HG03432 (cell line): ENCODE data around the gene SMOC2.
"Not testable (repeated sequence)": the region's sequence is repeated elsewhere in the genome, so short reads cannot be mapped to it uniquely, and the experiment has no call there.

Source experiments
- ATAC-seq: cut with Tn5 transposase; IDR thresholded peaks from one replicate; pipeline ENCODE4 v1.9.1; 2021; ENCODE audit warnings: mild to moderate bottlenecking, moderate library complexity; ENCODE audit not compliant: unreplicated experiment

SMOC2 gene

DNA sequence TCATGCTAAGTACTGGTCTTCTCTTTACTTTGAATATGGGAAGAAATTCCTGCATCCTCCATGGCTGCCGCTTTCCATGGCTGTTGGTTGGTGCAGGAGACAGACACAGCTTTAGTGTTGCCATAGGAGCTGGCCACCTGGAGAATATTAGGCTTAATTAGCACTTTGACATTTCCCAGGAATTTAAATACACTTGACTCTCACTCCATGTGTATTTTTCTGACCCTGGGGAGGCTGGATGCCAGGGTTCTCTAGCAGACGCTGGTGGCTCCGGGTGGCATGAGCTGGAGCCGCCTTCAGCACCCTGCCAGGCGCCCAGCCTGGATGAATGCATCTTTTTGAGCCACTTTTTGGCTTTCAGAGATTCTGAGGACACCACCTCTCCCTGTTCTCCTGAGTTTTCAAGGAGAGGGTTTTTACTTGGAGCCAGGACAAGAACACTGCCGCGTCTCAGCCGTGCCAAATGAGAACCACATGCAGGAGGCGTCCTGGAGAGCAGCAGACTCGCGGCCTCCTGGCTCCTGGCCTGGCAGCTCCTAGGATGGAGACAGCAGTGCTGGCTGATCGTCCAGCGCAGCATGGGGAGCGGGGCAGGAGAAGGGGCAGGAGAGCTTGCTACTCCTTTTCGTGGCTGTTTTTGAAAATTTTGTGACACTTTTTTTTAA lies 258.8 kb downstream of the SMOC2 start:
- ATAC-seq, result no peak

DNA sequence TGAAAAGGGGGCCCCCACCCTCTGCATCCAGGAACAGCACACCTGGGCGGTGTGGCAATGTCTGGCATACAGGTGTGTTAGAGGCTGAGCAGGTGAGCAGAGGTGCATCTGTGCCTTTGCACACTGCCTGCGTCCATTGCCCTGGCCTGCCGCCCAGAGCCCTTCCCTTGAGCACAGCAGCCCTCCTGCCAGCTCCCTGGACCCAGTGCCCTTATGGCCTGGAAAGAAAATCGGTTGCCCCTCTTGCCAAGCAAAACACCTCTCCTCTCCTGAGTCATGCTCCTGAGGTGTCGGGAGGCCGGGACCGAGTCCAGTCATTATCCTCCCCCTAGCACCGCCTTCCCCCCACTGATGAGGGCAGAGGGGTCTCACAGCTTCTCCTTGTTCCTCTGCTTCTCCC lies 259.9 kb downstream of the SMOC2 start:
- no peak for ATAC-seq

DNA sequence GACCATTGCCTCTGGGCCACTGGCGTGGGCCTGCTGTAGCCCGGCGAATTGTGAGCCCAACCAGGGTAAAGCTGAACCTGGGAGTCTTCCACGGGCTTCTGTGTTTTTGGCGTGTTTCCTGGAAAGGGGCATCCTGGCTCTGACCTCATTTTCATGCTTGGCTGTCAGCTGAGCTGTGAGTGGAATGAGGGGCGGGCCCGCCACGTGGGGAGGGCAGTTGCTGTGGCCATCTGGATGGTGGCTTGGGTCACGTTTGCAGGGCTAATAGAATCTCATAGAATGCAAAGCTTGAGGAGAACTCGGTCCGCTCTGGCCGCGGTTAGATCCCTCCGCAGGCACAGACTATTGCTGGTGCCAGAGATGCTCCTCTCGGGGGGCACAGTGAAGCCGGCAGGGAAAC lies 263.0 kb downstream of the SMOC2 start:
- no peak for ATAC-seq

DNA sequence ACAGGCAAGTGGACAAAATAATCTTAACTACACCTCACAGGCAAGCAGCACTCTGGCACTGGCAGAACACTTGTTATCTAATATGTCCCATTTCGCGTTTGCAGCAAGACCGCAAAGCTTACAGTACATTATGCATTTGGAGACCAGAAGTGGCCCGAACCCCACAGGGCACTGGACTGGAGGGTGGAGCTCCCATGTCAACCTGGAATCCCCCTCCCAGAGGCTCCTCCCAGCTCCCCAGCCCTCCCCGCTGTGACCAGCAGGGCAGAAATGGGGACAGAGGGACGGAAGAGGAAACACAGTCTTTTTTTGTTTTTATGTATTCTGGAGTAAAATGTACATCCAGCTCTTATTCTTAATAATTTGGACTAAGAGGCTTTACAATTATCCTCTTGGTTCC lies 263.7 kb downstream of the SMOC2 start:
- ATAC-seq, result no peak

DNA sequence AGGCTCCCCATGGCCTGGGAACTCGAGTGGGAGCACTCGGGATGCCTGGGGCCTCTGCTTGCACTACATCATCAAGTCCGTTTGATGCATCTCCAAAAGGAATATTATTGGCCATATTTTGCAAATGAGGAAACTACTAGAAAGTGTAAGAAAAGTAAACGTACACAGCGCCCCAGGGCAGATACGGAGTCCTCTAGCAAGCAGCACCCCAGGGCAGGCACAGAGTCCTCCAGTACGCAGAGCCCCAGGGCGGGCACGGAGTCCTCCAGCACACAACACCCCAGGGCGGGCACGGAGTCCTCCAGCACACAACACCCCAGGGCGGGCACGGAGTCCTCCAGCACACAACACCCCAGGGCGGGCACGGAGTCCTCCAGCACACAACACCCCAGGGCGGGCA lies 264.3 kb downstream of the SMOC2 start:
- ATAC-seq, result not testable (repeated sequence)

DNA sequence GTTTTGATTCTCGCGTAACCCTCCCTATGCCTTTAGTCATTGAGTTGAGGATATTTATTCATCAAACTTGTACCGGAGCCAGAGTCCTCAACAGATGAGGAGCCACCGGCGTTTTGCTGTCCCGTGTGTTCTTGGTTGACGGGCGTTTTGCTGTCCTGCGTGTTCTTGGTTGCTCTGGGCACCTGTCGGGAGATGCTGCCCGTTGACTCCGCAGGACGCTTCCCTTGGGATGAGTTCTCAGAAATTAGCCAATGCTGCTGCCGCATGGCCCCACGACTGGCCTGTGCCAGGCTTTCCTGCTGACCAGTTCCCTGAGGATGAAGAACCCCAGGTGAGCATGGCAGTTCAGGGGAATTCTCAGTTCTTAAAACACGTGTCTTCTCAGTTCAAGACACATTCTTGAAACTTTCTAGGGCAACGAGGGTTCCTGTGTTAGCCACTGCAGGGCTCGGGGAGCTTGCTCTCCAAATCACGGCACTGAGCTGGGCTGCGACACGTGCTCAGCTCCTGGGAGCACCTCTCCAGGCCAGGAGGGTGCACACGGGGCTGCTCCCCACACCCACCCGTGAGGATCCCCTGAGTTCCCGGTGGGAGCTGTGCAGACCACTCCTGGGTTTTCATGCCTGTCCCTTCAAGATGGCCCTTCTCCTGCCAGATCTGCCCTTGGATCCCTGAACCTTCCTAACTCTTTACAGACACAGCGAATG lies 265.6 kb downstream of the SMOC2 start:
- no peak for ATAC-seq

DNA sequence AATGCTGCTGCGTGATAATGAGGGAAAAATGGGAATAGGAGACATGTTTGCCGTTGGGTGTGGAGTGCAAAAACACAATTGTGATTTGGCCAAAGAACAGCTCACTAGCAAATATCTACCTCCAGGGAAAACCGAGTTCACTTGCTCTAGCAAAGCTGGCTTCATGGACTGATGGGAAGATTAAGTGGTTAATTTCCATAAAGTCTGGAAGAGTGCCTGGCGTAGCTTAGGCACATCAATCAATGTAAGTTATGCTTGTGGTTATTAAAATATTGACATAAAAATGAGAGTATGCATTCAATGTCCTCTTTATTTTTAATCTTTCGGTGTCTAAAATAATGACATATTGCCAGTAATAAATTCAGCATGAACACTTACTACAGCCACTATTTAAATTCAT lies 267.5 kb downstream of the SMOC2 start:
- ATAC-seq, result no peak

DNA sequence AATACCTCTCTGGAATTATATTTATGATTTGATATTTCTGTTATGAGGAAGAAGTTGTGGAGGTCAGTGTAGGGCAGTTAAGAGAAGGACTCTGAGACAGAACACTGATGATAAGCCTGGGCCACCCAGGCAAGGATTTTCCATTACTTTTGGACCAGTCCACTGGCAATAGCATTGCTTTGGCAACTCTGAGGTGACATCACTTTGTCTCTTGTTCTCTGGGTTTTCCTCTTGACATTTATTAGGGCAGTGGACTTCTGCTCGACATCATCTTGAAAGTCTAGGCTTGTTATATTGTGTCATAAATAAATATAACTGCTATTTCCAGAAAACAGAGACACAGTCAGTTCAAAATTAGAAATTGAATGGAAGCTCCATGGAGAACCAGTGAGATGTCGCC lies 268.0 kb downstream of the SMOC2 start:
- ATAC-seq, result no peak

DNA sequence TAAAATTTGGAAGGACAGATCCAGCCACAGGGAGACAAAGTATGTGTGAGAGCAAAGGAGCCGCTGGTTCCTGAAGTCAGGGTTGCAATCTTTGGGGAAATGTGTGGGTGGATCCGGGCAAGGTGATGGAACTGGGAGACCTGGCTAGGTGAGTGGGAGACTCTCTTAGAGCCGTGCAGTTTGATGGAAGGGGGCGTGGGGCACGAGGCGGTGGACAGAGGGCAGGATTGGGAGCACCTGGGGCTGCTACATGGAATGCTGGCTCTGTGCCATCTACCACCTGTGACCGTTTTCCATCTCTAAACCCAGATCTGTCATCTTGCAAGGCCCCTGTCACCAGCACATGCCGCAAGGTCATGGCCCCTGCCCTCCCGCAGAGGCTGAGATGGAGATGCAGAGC lies 268.4 kb downstream of the SMOC2 start:
- no peak for ATAC-seq

DNA sequence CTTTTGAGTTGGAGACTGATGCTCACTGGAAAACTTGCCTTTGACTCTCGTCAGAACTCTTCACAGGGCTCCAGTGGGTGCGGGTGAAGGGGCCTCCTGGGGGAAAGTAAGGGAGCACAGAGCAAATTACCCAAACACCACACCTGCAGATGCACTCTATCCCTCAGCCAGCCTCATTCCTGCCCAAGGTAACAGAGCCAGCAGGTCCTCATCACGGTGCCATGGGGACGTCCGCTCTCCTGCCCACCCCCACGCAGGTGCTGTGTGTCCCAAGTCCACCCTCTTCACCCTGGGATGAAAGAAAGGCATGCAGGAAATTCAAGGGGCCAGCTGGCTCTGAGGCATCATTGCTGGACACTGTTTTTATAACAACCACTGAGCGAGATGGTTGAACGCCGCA lies 269.0 kb downstream of the SMOC2 start:
- ATAC-seq, result no peak

DNA sequence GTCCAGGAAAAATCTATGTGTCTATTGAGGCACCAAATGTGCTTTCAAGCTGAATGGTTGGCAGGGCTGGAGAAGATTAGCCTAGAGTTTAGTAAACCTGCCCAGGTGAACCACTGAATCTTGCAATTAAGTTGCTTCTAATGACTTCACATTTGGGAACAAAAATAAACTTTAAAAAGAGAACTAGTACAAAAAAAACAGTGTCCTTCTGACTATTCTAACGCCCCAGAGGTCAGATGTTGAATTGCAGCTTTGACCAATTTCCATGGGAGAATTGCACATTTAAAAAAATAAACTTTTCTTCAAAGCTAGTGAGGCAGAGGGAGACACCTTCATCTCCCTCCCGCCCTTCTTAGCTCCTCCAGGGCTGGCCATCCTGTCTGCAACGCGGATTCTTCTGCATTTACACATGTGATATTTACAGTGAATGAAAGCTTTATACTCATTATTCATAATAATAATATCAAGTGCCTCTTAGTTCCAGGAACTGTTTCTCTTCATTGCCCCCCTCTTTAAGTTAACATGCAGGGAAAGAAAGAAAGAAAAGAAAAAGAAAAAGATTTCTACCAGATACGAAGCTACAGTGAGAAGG lies 270.2 kb downstream of the SMOC2 start:
- ATAC-seq, result no peak

DNA sequence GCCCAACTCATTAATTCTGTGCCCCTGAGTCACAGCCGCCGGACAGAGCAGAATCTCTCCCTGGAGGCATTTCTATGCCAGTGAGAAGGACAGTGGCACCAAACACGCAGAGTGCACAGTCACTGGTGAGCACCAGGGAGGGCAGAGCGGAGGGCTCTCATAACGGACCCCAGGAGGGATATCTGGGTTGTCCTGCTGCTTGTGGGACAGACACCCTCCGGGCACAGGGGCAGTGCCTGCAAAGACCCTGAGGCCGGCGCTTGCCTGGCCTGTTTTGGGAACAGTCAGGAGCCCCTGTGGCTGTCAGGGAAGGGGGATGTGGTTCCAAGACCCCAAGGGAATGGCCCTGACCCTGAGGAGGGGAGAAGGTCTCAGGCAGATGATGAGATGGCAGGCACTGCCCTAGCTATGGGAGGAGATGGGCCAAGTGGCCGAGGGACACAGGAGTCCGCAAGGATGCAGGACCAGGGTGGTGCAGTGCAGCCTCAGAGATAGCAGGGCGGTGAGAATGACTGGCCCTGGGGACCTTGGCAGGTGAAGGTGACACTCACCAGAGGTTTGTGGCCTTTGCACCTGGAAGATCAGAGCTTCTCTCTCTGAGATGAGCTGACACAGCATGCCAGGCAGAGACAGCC lies 270.8 kb downstream of the SMOC2 start:
- ATAC-seq, result no peak

DNA sequence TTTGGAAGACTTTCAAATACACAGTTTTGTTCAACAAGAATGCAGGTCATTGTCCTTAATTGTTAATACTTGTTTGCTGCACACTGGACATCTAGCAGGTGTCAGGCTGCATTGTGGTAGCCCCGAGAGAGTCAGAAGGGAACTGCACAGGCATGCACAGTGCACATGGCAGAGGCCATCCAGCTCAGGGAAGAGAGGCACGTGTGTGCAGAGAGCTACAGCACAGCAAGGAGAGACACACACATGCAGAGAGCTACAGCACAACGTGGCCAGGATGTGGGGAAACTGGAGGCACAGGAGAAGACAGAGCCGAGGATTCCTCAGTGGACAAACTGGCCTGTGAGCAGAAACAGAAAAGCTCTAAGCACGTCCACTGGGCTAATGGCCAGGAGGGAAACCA lies 272.0 kb downstream of the SMOC2 start:
- no peak for ATAC-seq

DNA sequence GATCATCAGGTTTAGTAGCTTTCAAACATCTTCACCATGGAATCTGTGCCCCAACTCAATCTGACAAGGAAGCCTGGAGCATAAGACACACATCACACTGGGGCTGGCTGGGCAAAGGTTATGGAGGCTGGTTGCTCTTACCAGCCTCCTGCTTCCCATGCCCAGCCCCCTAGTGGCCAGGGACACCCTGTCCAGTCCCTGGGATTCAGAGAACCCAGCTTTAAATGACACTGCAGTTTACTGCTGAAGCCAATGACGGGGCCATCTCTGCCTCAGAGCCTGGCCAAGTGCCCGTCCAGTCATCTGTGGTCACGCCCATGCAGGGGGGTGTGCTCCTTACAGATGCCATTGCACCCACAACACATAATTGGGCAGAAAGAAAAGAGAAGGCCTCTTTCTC lies 272.9 kb downstream of the SMOC2 start:
- ATAC-seq, result no peak

DNA sequence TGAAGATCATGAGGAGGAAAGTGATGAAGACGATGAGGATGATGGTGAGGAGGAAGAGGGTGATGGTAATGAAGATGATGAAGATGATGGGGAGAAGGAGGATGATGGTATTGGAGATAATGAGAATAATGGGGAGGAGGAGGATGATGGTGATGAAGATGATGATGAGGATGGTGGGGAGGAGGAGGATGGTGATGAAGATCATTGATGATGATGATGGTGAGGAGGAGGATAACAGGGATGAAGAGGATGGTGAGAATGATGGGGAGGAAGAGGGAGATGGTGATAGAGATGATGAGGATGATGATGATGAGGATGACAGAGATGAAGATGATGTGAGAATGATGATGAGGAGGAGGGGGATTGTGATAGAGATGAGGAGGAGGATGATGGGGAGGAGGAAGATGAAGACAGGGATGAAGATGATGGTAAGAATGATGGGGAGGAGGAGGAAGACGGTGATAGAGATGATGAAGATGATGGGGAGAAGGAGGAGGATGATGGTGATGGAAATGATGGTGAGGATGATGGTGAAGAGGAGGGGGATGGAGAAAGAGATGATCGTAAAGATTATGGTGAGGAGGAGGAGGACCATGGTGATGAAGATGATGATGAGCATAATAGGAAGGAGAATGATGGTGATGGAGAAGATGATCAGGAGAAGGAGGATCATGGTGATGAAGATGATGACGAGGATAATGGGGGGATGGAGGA lies 273.7 kb downstream of the SMOC2 start:
- ATAC-seq, result no peak

DNA sequence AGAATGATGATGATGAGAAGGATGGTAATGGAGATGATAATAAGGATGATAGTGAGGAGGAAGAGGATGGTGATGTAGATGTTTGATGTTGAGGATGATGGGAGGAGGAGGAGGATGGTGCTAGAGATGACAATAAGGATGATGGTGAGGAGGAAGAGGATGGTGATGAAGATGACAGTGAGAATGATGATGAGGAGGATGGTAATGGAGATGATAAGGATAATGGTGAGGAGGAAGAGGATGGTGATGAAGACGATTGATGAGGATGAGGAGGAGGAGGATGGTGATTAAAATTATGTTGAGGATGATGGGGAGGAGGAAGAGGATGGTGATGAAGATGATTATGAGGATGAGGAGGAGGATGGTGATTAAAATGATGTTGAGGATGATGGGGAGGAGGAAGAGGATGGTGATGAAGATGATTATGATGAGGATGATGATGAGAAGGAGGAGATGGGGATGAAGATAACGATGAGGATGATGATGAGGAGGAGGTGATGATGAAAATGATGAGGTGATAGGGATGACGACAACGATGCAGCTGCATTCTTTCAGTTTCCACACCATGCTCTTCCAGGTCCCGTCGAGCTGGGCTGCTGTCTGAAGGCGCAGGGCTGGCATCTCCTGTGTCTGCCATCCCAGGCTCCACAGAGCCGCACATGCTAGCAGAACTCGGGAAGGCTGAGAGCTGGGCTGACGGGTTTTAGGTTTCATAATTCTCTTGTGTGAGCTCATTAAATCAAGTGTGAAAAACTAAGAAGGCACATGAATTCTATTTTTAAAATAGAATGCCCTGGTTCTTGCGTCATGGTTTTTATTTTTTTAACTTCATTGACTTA lies 274.9 kb downstream of the SMOC2 start:
- ATAC-seq, result no peak

DNA sequence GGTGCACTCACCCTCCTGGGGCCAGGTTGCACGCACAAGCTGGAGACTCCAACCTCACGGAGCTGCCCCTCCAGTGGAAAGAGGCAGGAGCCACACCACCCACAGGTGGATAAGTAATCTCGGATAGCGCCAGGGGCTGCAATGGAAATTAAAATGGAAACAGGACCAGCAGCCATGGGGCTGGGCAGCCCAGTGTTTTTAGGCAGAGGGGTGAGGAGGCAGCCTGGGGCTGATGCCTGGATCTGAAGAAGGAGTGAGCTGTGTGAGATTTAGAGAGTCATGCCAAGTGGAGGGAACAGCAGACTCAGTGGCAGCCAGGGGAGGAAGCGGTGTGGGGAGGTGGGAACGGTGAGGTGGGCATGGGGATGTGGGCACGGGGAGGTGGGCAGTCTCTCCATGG lies 275.6 kb downstream of the SMOC2 start:
- ATAC-seq, result no peak

DNA sequence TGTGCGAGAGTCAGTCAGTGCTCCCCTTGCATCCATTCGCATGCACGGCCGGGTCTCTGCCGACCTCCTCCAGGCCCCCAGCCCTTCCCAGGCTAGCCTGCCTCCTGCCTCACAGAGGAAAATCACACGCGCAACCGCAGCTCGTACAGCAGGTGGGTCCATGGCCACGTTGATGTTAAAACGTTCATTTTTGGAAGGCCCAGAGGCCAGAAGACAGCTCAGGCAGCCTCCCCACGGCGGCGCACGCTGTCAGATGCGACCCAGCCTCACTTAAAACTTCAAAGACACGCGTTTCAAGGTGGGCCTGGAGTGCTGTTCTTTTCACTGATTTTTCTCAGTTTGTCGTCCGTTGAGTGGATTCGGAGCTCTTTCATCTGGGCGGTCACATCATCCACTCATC lies 276.5 kb downstream of the SMOC2 start:
- no peak for ATAC-seq
